Endothelial cell of umbilical vein (primary cell): Measurements from ENCODE around the gene METTL5. TPM values are rescaled to one million over a fixed set of nuclear protein-coding genes. Genes with fewer than 3 reads are reported as not detected.

Experiments
- BruUV-seq: library from RNA; stranded (reverse); fragments of 400-500 nt; replicated peaks from 2 replicates; lab custom pipeline; 2021; lab: Mats Ljungman, UMichigan
- CTCF ChIA-PET: fragments of 300-600, 350-600 bp; sonication (Branson Sonifier 250); formaldehyde crosslinking; loops from one replicate; lab custom pipeline; 2021; ENCODE audit warnings: antibody characterized with exemption, inconsistent platforms; lab: Charles Lee
- POLR2A ChIA-PET: fragments of 300-600, 350-600 bp; sonication (Branson Sonifier 250); formaldehyde crosslinking; loops from one replicate; lab custom pipeline; 2021; ENCODE audit warnings: antibody characterized with exemption, inconsistent platforms; lab: Charles Lee
- DNase-seq: peaks from one replicate; pipeline ENCODE4 v3.0.0-alpha.2; 2011; ENCODE audit warnings: low read depth, low spot score
- FAIRE-seq: peaks from 2 replicates; lab custom pipeline; 2011; peaks lifted over from hg19 to GRCh38; lab: Jason Lieb, UNC
- H2AFZ ChIP-seq: 2 replicates; pipeline ENCODE4 v1.6.0; 2012; ENCODE audit warnings: low read depth, low read length, control low read depth, inconsistent platforms
- H3K27ac ChIP-seq: 2 replicates; pipeline ENCODE4 v1.5.1; 2011; ENCODE audit warnings: low read depth, mild to moderate bottlenecking, control low read depth, low read length, moderate library complexity; ENCODE audit not compliant: insufficient read depth
- H3K27me3 ChIP-seq, 2 experiments: 2 replicates each; pipeline versions ENCODE4 v1.6.0 to v1.6.1; 2011; ENCODE audit warnings: low read length in 2 of 2, mixed read lengths in 1 of 2; ENCODE audit not compliant: control insufficient read depth in 2 of 2, insufficient read depth in 2 of 2
- H3K36me3 ChIP-seq, 2 experiments: 2 replicates in 1 of 2; 3 replicates in 1 of 2; pipeline ENCODE4 v1.5.1; 2011; ENCODE audit warnings: low read length in 2 of 2, mild to moderate bottlenecking in 1 of 2, moderate library complexity in 1 of 2; ENCODE audit not compliant: control insufficient read depth in 2 of 2, insufficient read depth in 2 of 2; ENCODE audit errors: extremely low read depth in 1 of 2
- H3K4me1 ChIP-seq: 3 replicates; pipeline ENCODE4 v1.5.1; 2011; ENCODE audit warnings: mild to moderate bottlenecking, low read length; ENCODE audit not compliant: control insufficient read depth, insufficient read depth; ENCODE audit errors: extremely low read depth
- H3K4me2 ChIP-seq: 2 replicates; pipeline ENCODE4 v1.6.1; 2011; ENCODE audit warnings: low read length, control low read depth, mixed read lengths; ENCODE audit not compliant: insufficient read depth
- H3K4me3 ChIP-seq, 3 experiments: fragments of 200-600 bp in 1 of 3; sonication (generic), shearing (Covaris generic) in 1 of 3; replicated peaks in 1 of 3; 2 replicates each; pipeline ENCODE4 v1.5.1; 2011 to 2016; ENCODE audit warnings: control low read depth in 3 of 3, low read length in 3 of 3, mild to moderate bottlenecking in 2 of 3, inconsistent platforms in 1 of 3, low read depth in 1 of 3, moderate library complexity in 1 of 3; ENCODE audit not compliant: insufficient read depth in 1 of 3
- H3K79me2 ChIP-seq: 2 replicates; pipeline ENCODE4 v1.6.0; 2012; ENCODE audit warnings: low read length, inconsistent platforms; ENCODE audit not compliant: control insufficient read depth, insufficient read depth
- H3K9ac ChIP-seq: replicated peaks from 2 replicates; pipeline ENCODE3; 2011; ENCODE audit warnings: low read length, control low read depth; ENCODE audit not compliant: insufficient read depth; ENCODE audit errors: extremely low read depth
- H3K9me1 ChIP-seq: replicated peaks from 3 replicates; pipeline ENCODE4 v1.6.0; 2011; ENCODE audit warnings: mild to moderate bottlenecking, low read length; ENCODE audit not compliant: control insufficient read depth, insufficient read depth; ENCODE audit errors: extremely low read depth
- H3K9me3 ChIP-seq: replicated peaks from 2 replicates; pipeline ENCODE4 v1.5.1; 2012; ENCODE audit warnings: low read length, inconsistent platforms; ENCODE audit not compliant: control insufficient read depth, insufficient read depth
- H4K20me1 ChIP-seq: replicated peaks from 2 replicates; pipeline ENCODE3; 2011; ENCODE audit warnings: mild to moderate bottlenecking, low read length; ENCODE audit not compliant: control insufficient read depth, insufficient read depth; ENCODE audit errors: extremely low read depth
- EZH2 ChIP-seq: IDR thresholded peaks from 2 replicates; pipeline ENCODE4 v1.6.1; 2012; ENCODE audit warnings: borderline replicate concordance, low read depth, mild to moderate bottlenecking, moderate library complexity, low read length, inconsistent platforms; ENCODE audit not compliant: severe bottlenecking
- FOS ChIP-seq: IDR thresholded peaks from 2 replicates; pipeline ENCODE4 v1.6.1; 2011; ENCODE audit warnings: mild to moderate bottlenecking, low read length, moderate library complexity, borderline replicate concordance; ENCODE audit not compliant: insufficient read depth
- POLR2A ChIP-seq: IDR thresholded peaks from 2 replicates; pipeline ENCODE4 v1.6.1; 2012; ENCODE audit warnings: low read depth, mild to moderate bottlenecking, control low read depth, low read length
- POLR2AphosphoS5 ChIP-seq: IDR thresholded peaks from 2 replicates; pipeline ENCODE4 v1.6.1; 2012; ENCODE audit warnings: low read depth, mild to moderate bottlenecking, control low read depth, low read length, moderate library complexity; ENCODE audit not compliant: insufficient read depth
- dilution Hi-C: fragments of 300-500 bp; cut with MboI; formaldehyde crosslinking; loops from one replicate; pipeline ENCODE4 v1.15.0; 2019; ENCODE audit warnings: low sequenced_read_pairs; ENCODE audit not compliant: extremely low pct_ligation_motif_present
- intact Hi-C: fragments of 100-400 bp; cut with micrococcal nuclease; formaldehyde crosslinking; loops from one replicate; pipeline ENCODE4 v1.10.0; 2022
- polyA plus RNA-seq, 4 experiments: library from polyadenylated mRNA; depleted of rRNA in 3 of 4; stranded (reverse) in 3 of 4; unstranded in 1 of 4; fragments of >200 nt; gene quantifications; 2 replicates each; pipeline versions ENCODE4 v1.2.1 to v1.2.3, GENCODE V29; 2011 to 2012; ENCODE audit warnings: missing spikeins in 1 of 4
- total RNA-seq: library from RNA; stranded (reverse); gene quantifications from 2 replicates; pipeline ENCODE4 v1.2.3, GENCODE V29; 2021
- TF ChIP-seq, protein P1 (sequence below), 2 donors: IDR thresholded peaks; 1 replicate in 1 of 2; 2 replicates in 1 of 2; pipeline ENCODE4 v1.5.1; 2011; ENCODE audit warnings: low read length in 2 of 2, mild to moderate bottlenecking in 2 of 2, moderate library complexity in 2 of 2, control low read depth in 1 of 2, inconsistent platforms in 1 of 2, low read depth in 1 of 2; ENCODE audit not compliant: insufficient read depth in 1 of 2; ENCODE audit errors: extremely low read depth in 1 of 2

METTL5 gene
- total and polyA plus RNA-seq, 2 donors (not counting 3 experiments of a cell fraction or from before 2014, with no cell fraction given): 27.0 to 52.0 TPM

DNA sequence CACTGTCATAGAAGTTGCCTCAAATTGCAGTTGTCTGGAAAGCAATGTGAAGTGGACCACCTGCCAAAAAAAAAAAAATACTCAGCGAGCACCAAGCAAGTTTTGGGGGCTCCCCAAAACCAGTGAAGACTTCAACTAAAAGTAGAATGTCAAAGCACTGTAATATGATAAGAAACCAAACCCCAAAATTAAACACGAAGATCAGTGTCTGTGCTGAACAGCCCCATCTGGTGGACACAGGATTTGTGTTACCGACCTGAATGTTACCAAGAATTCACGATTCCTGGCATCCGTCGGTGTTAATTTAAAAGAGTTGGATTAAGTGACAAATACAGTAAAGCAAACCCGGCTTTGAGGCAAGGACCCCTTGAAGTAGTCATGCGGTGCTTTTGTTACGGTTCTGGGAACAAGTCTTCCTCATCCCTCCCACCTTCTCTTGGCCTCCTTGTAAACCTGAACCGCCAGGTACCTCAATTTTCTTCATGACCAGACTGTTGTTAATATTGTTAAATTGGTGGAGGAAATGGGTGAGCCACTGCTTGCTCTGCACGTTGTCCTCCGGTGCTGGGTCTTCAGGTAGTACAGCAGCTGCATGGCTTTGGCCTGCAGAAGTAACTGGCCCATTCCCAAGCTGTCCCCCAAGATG, 57.3 kb downstream of the METTL5 start:
- intact Hi-C loops: no loop called here
- Histone ChIP-seq H2AFZ (no peak overlapping the region), H3K4me2 (no peak overlapping the region)

DNA sequence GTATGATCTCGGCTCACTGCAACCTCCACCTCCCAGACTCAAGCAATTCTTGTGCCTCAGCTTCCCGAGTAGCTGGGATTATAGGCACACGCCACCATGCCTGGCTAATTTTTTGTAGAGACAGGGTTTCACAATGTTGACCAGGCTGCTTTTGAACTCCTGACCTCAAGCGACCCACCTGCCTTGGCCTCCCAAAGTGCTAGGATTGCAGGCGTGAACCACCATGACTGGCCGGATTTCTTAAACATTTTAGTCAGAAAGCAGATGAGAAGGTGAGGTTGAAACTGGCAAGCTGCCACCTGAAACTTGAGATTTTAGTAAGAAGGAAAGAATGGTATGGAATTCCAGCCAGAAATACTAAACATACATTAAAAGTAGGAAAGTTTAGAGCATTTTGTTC, 59.2 kb downstream of the METTL5 start:
- Histone ChIP-seq H3K27me3 (peaks cover 0 to 14% of the 10 kb centered on the region in 2 experiments), H4K20me1 (no peaks in the 10 kb centered on the region), H3K9me1 (no peaks in the 10 kb centered on the region), H3K27ac (no peak overlapping the region), H3K4me1 (no peaks in the 10 kb centered on the region), H2AFZ (no peak overlapping the region), H3K4me2 (no peak overlapping the region), H3K9ac (no peak overlapping the region), H3K4me3 (no peak overlapping the region), H3K36me3 (no peaks in the 10 kb centered on the region), H3K9me3 (no peaks in the 10 kb centered on the region), H3K79me2 (no peaks in the 10 kb centered on the region)
- TF ChIP-seq EZH2 (no peak), POLR2AphosphoS5 (no peak), FOS (no peak), POLR2A (no peak)
- ChIA-PET POLR2A (no interaction called here), CTCF (interaction anchor here (0.8 to 1.6 kb wide), 3 partner anchors 31 to 656 kb away, joined by 3 to 4 read pairs (median 3); no protein-coding TSS in a partner anchor)
- DNase-seq (no peak), FAIRE-seq (no peak)
- no TSS peak for BruUV-seq
- dilution Hi-C loops (no loop called here), intact Hi-C loops (no loop called here)

More for the DNA sequence above, 57.3 kb downstream of the METTL5 start:
- H3K4me1 ChIP-seq: no peaks in the 10 kb centered on the region
- H3K9ac ChIP-seq: no peak overlapping the region
- FAIRE-seq: peak; percentile 97
- no peaks in the 10 kb centered on the region for H3K9me1 ChIP-seq
- no peaks in the 10 kb centered on the region for H3K9me3 ChIP-seq
- no peaks in the 10 kb centered on the region for H3K79me2 ChIP-seq
- ChIA-PET CTCF (interaction anchor here (0.9 kb wide), 1 partner anchor 315 kb away, joined by 3 read pairs; no protein-coding TSS in a partner anchor), POLR2A (no interaction called here)
- peak; percentile 62 for DNase-seq
- no peak for TF ChIP-seq POLR2A
- TF ChIP-seq, protein P1, sequence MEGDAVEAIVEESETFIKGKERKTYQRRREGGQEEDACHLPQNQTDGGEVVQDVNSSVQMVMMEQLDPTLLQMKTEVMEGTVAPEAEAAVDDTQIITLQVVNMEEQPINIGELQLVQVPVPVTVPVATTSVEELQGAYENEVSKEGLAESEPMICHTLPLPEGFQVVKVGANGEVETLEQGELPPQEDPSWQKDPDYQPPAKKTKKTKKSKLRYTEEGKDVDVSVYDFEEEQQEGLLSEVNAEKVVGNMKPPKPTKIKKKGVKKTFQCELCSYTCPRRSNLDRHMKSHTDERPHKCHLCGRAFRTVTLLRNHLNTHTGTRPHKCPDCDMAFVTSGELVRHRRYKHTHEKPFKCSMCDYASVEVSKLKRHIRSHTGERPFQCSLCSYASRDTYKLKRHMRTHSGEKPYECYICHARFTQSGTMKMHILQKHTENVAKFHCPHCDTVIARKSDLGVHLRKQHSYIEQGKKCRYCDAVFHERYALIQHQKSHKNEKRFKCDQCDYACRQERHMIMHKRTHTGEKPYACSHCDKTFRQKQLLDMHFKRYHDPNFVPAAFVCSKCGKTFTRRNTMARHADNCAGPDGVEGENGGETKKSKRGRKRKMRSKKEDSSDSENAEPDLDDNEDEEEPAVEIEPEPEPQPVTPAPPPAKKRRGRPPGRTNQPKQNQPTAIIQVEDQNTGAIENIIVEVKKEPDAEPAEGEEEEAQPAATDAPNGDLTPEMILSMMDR (IDR thresholded peaks at IDR 0.05; ENCODE audit: extremely low read depth in 1 of 2, insufficient read depth in 1 of 2, low read depth in 1 of 2, low read length in 2 of 2): peak; percentile 62 to 69
- no TSS peak for BruUV-seq
- H3K27me3 ChIP-seq: peaks cover 0 to 14% of the 10 kb centered on the region in 2 experiments
- H4K20me1 ChIP-seq: no peaks in the 10 kb centered on the region
- H3K36me3 ChIP-seq: no peaks in the 10 kb centered on the region
- no peak overlapping the region for H3K4me3 ChIP-seq
- no peak overlapping the region for H3K27ac ChIP-seq
- dilution Hi-C loops: no loop called here
